Measurements from ENCODE around the gene TIMM50.

GRCh38 chr19:39512988-39513387, 32.4 kb downstream of the TIMM50 start:
- TF ChIP-seq CTCF (IDR thresholded peaks at IDR 0.05; ENCODE audit: poor library complexity, severe bottlenecking) (no peak), EP300 (conservative IDR thresholded peaks at IDR 0.05; ENCODE audit: poor library complexity, severe bottlenecking) (no peak), EZH2 (IDR thresholded peaks at IDR 0.05; ENCODE audit: borderline replicate concordance, insufficient read depth, low read length, poor library complexity, severe bottlenecking) (no peak), MXI1 (conservative IDR thresholded peaks at IDR 0.05; ENCODE audit: poor library complexity, severe bottlenecking) (no peak), POLR2AphosphoS5 (IDR thresholded peaks at IDR 0.05) (no peak)

Measured in neural cell (in vitro differentiated cells).